GM18507 (cell line): Measurements from ENCODE around the gene SLC4A11.

Experiments used
- DNase-seq: peaks from one replicate; pipeline ENCODE4 v3.0.0; 2011; ENCODE audit warnings: low read depth; ENCODE audit not compliant: insufficient read length; ENCODE audit errors: extremely low spot score
- FAIRE-seq: peaks from 2 replicates; lab custom pipeline; 2011; peaks lifted over from hg19 to GRCh38; lab: Jason Lieb, UNC

SLC4A11 gene

GRCh38 chr20:3239026-3239866, at the start of gene SLC4A11:
SLC4A11 (minus strand) TSS chr20:3239190; CDS start chr20:3239137, 53 bp downstream.
- DNase-seq (no peak), FAIRE-seq (no peak)

- no peak for DNase-seq
These were observed 44.3 kb upstream of the SLC4A11 start for GRCh38 chr20:3283222-3283820.

GRCh38 chr20:3282271-3283221, 43.6 kb upstream of the SLC4A11 start:
- FAIRE-seq (no peak), DNase-seq (no peak)

More at GRCh38 chr20:3283222-3283820, 44.3 kb upstream of the SLC4A11 start:
- FAIRE-seq = no peak

GRCh38 chr20:3281437-3281836, 42.4 kb upstream of the SLC4A11 start:
- DNase-seq = no peak
- no peak for FAIRE-seq

GRCh38 chr20:3279761-3280160, 40.8 kb upstream of the SLC4A11 start:
- DNase-seq (no peak), FAIRE-seq (no peak)

- no peak for DNase-seq
- no peak for FAIRE-seq
These were observed 38.9 kb upstream of the SLC4A11 start for GRCh38 chr20:3277686-3278465.

- peak; percentile 11 for DNase-seq
- no peak for FAIRE-seq
These were observed 37.7 kb upstream of the SLC4A11 start for GRCh38 chr20:3276680-3277015.

- FAIRE-seq (no peak), DNase-seq (no peak)
These were observed 37.1 kb upstream of the SLC4A11 start for GRCh38 chr20:3275966-3276679.

- FAIRE-seq (no peak), DNase-seq (no peak)
These were observed 36.3 kb upstream of the SLC4A11 start for GRCh38 chr20:3275064-3275935.

GRCh38 chr20:3273371-3273770, 34.4 kb upstream of the SLC4A11 start:
- no peak for FAIRE-seq

GRCh38 chr20:3270051-3270450, 31.1 kb upstream of the SLC4A11 start:
- DNase-seq (no peak), FAIRE-seq (no peak)

More at GRCh38 chr20:3273371-3273770, 34.4 kb upstream of the SLC4A11 start:
- DNase-seq = no peak

GRCh38 chr20:3262566-3262965, 23.6 kb upstream of the SLC4A11 start:
- DNase-seq (no peak), FAIRE-seq (no peak)

GRCh38 chr20:3258429-3258828, 19.4 kb upstream of the SLC4A11 start:
- FAIRE-seq = no peak
- DNase-seq = no peak

GRCh38 chr20:3255728-3256127, 16.7 kb upstream of the SLC4A11 start:
- DNase-seq = no peak
- FAIRE-seq = no peak

GRCh38 chr20:3251806-3252205, 12.8 kb upstream of the SLC4A11 start:
- DNase-seq (no peak), FAIRE-seq (no peak)

- FAIRE-seq = no peak
- DNase-seq = no peak
These were observed 11.1 kb upstream of the SLC4A11 start for GRCh38 chr20:3250091-3250504.

GRCh38 chr20:3248993-3249347, 10.0 kb upstream of the SLC4A11 start:
- FAIRE-seq (no peak), DNase-seq (no peak)
